SW 1271 (cell line): ENCODE data around the gene PAM16.
"Not testable (repeated sequence)": the region's sequence is repeated elsewhere in the genome, so short reads cannot be mapped to it uniquely, and the experiment has no call there.

ENCODE experiments used
- DNase-seq, 2 experiments: peaks; one replicate each; lab custom pipeline; 2025; lab: John Stamatoyannopoulos, UW

Gene PAM16

GRCh38 chr16:4350787-4351659, at the start of gene PAM16:
Gene PAM16 (minus strand): TSS chr16:4351321. CDS start chr16:4351234, 87 bp downstream.
- DNase-seq: peak; percentile 79 to 85

GRCh38 chr16:4399001-4399730, 48.0 kb upstream of the PAM16 start:
- no peak for DNase-seq

DNA sequence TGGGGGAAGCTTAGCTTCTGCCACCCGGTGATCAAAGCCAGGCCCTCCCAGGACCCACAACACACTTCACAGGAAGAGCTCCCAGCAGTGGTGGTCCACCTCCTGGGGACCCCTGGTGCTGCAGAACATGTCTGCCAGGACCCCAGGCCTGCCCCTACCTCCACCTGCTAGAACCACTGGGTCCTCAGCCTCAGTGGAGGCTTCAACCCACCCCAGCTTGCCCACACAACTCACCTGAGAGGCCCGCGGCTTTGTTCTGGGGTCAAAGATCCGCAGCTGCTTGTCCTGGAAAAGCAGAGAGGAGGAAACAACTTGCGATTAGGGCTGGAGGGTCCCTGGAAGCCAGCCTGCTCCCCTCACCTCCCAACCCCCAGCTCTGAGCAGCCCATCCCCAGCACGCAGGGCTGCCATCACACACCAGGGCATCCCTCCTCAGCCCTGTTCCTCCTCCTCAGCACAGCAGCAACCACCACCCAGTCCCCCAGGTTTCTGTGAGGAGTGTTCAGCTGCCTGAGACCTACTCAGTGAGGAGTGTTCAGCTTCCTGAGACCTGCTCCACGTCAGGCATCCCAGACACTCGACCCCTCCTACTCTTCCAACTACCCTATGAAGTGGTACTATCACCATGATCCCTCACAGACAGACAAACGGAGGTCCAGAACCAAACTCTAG, 44.1 kb upstream of the PAM16 start:
- DNase-seq: no peak

DNA sequence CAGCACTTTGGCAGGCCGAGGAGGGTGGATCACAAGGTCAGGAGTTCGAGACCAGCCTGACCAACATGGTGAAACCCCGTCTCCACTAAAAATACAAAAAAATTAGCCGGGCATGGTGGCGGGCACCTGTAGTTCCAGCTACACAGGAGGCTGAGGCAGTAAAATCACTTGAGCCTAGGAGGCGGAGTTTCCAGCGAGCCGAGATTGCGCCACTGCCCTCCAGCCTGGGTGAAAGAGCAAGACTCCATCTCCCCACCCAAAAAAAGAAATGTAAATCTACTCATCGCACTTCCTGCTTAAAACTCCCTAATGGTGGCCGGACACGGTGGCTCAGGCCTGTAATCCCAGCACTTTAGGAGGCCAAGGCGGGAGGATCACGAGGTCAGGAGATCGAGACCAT, 42.7 kb upstream of the PAM16 start:
- DNase-seq: not testable (repeated sequence)

DNA sequence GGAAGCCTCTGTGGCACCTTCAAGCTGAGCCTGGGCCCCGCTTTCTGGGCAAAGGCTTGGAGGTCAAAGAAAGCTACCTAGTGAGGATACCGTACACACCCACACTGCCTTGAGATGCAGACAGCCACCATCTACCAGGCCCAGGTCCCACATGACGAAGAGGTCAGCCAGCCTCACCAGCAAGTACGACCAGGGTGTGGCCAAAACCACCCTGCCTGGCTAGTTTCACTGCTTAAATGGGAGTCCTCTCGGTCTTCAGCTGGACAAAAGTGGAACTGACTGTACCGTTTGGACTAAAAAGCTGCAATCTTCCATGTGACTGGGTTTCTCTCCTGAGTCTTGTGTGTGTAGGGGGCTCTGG, 42.1 kb upstream of the PAM16 start:
- no peak for DNase-seq

DNA sequence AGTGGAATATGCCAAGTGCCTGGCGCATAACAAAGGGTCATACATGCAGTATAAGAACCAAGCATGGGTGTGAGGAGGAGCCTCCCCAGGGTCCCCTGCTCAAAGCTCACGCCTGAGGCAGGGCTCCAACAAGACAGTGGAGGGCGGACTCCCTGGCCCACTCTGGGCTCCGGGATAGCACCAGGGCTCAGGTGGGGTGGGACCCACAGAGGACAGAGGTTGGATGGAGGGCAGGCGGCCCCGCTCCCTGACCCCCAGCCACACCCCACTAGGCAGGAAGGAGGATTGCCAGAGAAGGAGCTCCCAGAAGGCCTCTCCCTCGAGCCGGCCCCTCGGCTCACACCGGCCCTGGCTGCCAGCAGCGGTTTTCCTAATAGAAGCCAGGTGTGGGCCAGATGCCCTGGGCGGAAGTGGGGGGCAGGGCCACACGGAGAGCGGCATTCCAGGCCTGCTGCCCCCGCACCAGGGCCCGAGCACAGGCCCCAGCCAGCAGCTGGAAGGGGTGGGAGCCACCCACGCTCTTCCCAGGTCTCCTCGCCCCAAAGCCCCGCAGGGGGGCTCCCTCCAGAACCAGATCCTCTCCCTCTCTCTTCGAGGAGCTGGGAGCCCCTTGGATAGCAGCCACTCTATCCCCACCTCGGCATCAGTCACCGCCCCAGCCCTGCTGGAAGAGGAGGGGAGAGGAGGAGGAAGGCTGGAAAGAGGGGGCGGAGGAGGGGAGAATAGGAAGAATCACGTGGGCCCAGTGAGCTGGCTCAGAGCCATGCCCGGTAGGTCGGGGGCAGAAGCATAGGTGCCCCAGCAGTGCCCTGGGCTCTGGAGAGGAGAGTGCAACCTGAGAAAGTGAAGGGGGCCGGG, 41.5 kb upstream of the PAM16 start:
- DNase-seq: no peak

DNA sequence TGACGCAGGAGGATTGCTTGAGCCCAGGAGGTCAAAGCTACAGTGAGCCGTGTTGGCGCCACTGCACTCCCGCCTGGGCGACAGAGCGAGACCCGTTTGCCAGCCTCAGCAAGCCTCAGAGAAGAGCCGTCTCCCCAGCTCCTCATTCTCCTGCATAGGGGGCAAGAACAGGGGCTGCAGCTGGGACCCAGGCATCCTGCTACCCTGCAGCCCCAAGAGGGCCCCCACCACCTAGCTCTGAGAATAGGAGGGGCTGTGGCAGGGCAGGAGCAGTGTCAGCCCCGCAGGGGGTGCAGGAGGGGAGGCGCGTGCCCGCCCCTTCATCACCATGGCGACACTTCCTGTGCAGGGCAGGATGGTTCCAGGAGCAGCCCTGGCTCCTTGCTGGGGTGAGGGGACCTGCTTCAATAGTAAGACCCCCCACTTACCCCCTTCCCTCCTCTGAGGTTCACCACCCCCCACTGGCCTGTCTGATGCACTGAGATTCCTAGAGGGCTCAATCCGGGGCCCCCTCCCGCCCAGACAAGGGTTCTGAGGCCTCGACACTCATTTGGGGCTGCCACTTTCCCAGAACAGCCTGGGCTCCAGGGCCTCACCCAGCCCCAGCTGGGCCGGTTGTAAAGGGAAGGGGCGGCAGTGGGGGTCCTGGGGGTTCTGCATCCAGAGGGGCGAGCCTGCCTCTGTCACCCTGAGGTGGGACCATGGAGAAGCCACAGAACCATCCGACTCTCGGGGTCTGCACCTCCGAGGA, 40.7 kb upstream of the PAM16 start:
- no peak for DNase-seq

- no peak for DNase-seq
These were observed 39.4 kb upstream of the PAM16 start for GRCh38 chr16:4390266-4391260.

GRCh38 chr16:4389051-4389955, 38.2 kb upstream of the PAM16 start:
- no peak for DNase-seq

DNA sequence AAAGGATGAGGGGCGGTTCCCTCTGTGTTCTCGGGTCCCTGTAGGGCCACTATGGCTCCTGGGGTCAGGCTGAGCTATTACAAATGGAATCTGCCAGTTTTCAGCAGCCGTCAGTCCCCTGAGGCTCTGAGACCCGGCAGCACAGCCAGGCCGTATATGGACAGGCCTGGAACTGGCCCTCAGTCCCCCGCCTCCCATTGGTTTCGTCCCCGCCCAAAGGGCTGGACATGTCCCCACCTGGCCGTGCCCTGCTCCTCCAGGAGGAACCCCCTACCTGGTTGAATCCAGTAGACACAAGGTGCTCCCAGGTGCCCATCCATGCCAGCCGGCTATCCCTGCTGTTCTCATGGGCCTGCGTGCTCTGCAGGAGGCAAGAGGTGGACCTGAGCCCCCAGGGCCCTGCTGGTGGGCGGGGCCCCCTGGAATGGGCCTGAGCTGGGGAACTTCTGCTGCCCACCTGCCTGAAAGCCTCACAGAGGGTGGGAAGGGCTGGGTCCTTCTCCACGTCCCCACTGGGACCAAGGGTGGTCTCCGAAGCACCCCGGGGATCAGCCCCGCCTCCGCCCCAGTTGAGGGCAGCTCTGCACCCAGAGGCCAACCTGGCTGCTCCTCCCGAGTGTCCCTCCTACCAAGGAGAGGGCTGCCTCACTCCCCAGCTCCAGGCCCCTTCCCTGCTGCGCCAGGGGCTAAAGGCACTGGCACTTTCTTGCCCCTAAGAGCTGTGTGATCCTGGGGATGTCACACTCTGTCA, 37.3 kb upstream of the PAM16 start:
- DNase-seq: no peak

DNA sequence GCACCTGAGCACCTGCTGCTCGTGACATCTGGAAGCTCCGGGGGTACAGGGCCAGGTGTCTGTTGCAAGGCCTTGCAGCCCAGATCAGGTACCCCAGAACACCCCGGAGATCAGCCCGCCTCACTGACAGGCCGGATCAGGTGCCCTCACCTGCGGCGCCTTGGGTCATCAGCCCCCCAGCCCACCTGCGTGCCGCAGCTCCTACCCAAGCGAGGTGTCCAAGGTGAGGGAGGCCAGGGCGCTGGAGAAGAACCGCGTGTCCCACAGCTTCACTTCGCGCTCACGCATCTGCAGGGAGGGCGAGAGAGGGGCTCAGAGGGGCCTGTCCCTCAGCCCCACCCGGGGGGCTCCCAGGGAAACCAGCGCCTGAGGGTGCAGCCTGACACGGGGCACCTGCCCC, 36.7 kb upstream of the PAM16 start:
- DNase-seq: no peak

GRCh38 chr16:4386951-4387565, 35.9 kb upstream of the PAM16 start:
- no peak for DNase-seq

DNA sequence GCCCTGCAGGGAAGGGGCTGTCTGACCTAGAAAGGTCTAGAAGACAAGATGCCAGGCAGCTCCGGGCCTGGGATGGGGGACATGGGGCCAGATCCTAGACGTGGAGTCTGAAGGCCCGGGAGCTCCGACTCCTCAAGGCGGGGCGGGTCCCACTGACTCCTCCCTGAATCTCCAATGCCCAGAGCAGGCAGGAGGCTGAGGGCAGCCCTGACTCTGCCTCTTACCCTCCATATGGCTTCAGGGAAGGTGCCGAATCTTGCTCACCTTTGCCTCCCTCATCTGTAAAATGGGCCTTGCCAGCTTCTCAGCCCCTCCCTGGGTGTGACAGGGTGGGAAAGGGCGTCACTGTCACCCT, 35.3 kb upstream of the PAM16 start:
- no peak for DNase-seq

- DNase-seq: no peak
These were observed 34.8 kb upstream of the PAM16 start for GRCh38 chr16:4385789-4386450.

GRCh38 chr16:4385066-4385788, 34.1 kb upstream of the PAM16 start:
- no peak for DNase-seq

- no peak for DNase-seq
These were observed 33.4 kb upstream of the PAM16 start for GRCh38 chr16:4384509-4384942.
